Heart right ventricle (tissue), 16 donors: ENCODE measurements around the gene ERGIC3. TPM values are rescaled to one million over a fixed set of nuclear protein-coding genes. Genes with fewer than 3 reads are reported as not detected.
A peak's percentile ranks its signal among the peaks of the same experiment; 100 is the strongest.
"Not testable (repeated sequence)": the region's sequence is repeated elsewhere in the genome, so short reads cannot be mapped to it uniquely, and the experiment has no call there.

Source experiments
- ATAC-seq, 8 donors: fragments of 200-7000 bp; cut with Tn5 transposase; one replicate each; pipeline ENCODE4 v1.9.1; 2020; ENCODE audit warnings: mild to moderate bottlenecking in 8 of 8, moderate library complexity in 8 of 8, moderate number of reproducible peaks in 1 of 8
- DNase-seq, 2 donors: peaks; one replicate each; pipeline ENCODE4 v3.0.0-alpha.2; 2020
- H3K27ac ChIP-seq, 10 donors: fragments of 200-600 bp; sonication (generic) in 2 of 10; one replicate each; pipeline versions ENCODE4 v1.5.0 to v1.8.0; 2020 to 2022; ENCODE audit warnings: mild to moderate bottlenecking in 3 of 10
- H3K27me3 ChIP-seq, 7 donors: fragments of 200-600 bp; one replicate each; pipeline ENCODE4 v1.8.0; 2021 to 2022; ENCODE audit warnings: mild to moderate bottlenecking in 2 of 7
- H3K36me3 ChIP-seq, 9 donors: fragments of 200-600 bp; sonication (generic) in 1 of 9; one replicate each; pipeline versions ENCODE4 v1.5.0 to v1.8.0; 2020 to 2022; ENCODE audit warnings: mild to moderate bottlenecking in 2 of 9
- H3K4me1 ChIP-seq, 9 donors: fragments of 200-600 bp; sonication (generic) in 1 of 9; one replicate each; pipeline versions ENCODE4 v1.5.0 to v1.8.0; 2020 to 2022; ENCODE audit warnings: mild to moderate bottlenecking in 4 of 9
- H3K4me3 ChIP-seq, 10 donors: fragments of 200-600 bp; sonication (generic) in 2 of 10; one replicate each; pipeline versions ENCODE4 v1.5.0 to v1.8.0; 2020 to 2022; ENCODE audit warnings: mild to moderate bottlenecking in 7 of 10, moderate library complexity in 2 of 10
- H3K9me3 ChIP-seq, 11 donors: fragments of 200-600 bp in 10 of 11; sonication (generic) in 2 of 11; one replicate each; pipeline versions ENCODE4 v1.5.0 to v1.8.0; 2013 to 2022; ENCODE audit warnings: mild to moderate bottlenecking in 2 of 11, control low read depth in 1 of 11, moderate library complexity in 1 of 11
- WGBS, 2 donors: extraction: QIAGEN DNeasy Blood & Tissue Kit; methylation state at CpG; one replicate each; pipeline ENCODE4 v1.1.7; 2013; ENCODE audit warnings: inconsistent platforms in 1 of 2; 5-methylcytosine and 5-hydroxymethylcytosine counted together
- intact Hi-C, 10 donors: fragments of 100-400 bp; cut with DNase I; formaldehyde crosslinking; loops; one replicate each; pipeline versions ENCODE4 v1.11.1 to v1.14.2; 2022
- polyA plus RNA-seq, 2 donors: library from polyadenylated mRNA; stranded (reverse); fragments of 200-250 nt; gene quantifications; one replicate each; pipeline ENCODE4 v1.2.3, GENCODE V29; 2013
- total RNA-seq, 10 donors: library from RNA; stranded (reverse); fragmentation: NEBNext Ultra II Directional in 3 of 10; extraction: Animal tissue kit (Norgen Biotek cat#: 25700) in 3 of 10; gene quantifications; one replicate each; pipeline versions ENCODE4 v1.2.1 to v1.2.4, GENCODE V29; 2021 to 2023
- TF ChIP-seq, protein P1 (sequence below), 9 donors: fragments of 200-600 bp; sonication (generic) in 2 of 9; IDR thresholded peaks; one replicate each; pipeline versions ENCODE4 v1.5.0 to v1.8.0; 2021 to 2022; ENCODE audit warnings: antibody characterized with exemption in 9 of 9, mild to moderate bottlenecking in 5 of 9, moderate library complexity in 1 of 9
- donor health status: Arrhythmogenic right ventricular cardiomyopathy.
- donor health status: ischemic (EF 13 %, LVEDD 7.1; RV severe dilation, severe dysfunction).
- donor health status: healthy with polysubstance abuse.
- donor health status: DM: no; HTN: yes; CAD: no.
- donor health status: DM: no; HTN: no; CAD: no.
- donor health status: ischemic (EF 25% LVEDD 6.9; RV normal size, moderate dysfunction).
- donor health status: ischemic (EF 25% LVEDD 5.7; RV mildly dilated, moderate dysfunction).
- donor health status: healthy.
- donor health status: DM: yes; HTN: yes; CAD: no.
- donor health status: Ischemic cardiomyopathy.
- donor health status: ischemic (EF 35%, LVEDD 5.7; RV mildly dilated, moderate dysfunction).
- donor health status: nonischemic (EF 11% LVEDD 7.7; RV severe dilation, severe dysfunction).
- donor health status: DM: yes; HTN: yes; CAD: no.
- donor health status: PGD.
- donor health status: ischemic (EF 29% LVEDD 5.4; RV normal size, mild dysfunction).
- donor health status: nonischemic (EF 23%, LVEDD 6.1; RV moderate dilation, normal function).

ERGIC3 gene
- total and polyA plus RNA-seq, 12 donors: 40.9 to 143 (median 103) TPM

DNA sequence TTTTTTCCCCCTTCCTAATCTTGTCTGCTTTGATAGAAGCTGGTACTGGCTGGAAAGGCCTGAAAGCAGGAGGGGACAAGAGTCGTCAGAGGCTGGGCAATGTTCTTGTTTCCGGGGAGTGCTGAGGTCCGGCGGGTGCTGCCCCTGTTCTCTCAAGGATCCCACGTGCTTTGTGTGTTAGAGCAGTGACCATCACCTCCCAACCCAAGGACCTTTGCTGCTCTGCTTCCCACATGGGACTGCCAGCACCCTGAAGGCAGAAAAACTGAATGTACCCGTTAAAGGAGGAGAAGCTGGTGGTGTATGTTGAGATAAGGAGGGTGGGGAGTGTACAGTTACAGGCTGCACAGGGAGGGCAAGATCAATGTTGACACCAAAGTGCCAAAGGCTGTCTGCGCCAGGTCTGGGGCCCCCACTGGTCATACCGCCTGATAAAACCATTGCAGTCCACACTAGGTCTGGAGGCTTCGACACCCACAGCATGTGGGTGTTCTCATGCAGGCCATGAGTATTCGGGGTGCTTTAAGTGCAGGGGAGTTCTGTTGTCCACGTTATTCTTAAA, 27.4 kb upstream of the ERGIC3 start:
- DNase-seq (no peak), ATAC-seq (no peak)
- H3K4me1 ChIP-seq: peaks cover 0 to 8% (median 0%) of the 10 kb centered on the region in 9 donors
- H3K27me3 ChIP-seq: no peaks in the 10 kb centered on the region
- no peak overlapping the region for H3K27ac ChIP-seq
- H3K9me3 ChIP-seq: no peaks in the 10 kb centered on the region
- no peak overlapping the region for H3K4me3 ChIP-seq
- WGBS, 2 donors: 75 to 78% methylated on average over 11 of the region's 11 CpGs
- TF ChIP-seq, protein P1, sequence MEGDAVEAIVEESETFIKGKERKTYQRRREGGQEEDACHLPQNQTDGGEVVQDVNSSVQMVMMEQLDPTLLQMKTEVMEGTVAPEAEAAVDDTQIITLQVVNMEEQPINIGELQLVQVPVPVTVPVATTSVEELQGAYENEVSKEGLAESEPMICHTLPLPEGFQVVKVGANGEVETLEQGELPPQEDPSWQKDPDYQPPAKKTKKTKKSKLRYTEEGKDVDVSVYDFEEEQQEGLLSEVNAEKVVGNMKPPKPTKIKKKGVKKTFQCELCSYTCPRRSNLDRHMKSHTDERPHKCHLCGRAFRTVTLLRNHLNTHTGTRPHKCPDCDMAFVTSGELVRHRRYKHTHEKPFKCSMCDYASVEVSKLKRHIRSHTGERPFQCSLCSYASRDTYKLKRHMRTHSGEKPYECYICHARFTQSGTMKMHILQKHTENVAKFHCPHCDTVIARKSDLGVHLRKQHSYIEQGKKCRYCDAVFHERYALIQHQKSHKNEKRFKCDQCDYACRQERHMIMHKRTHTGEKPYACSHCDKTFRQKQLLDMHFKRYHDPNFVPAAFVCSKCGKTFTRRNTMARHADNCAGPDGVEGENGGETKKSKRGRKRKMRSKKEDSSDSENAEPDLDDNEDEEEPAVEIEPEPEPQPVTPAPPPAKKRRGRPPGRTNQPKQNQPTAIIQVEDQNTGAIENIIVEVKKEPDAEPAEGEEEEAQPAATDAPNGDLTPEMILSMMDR (IDR thresholded peaks at IDR 0.05): no peak
- intact Hi-C loops: loop anchor here in 3 of 10 donors (5.0 to 10.0 kb wide), 2 partner anchors 183 to 370 kb away; partner anchors contain the start of genes NFS1 (in 1 of the 3) and ROMO1 (in 1 of the 3)
- peaks cover 0 to 48% (median 13%) of the 10 kb centered on the region in 9 donors for H3K36me3 ChIP-seq

DNA sequence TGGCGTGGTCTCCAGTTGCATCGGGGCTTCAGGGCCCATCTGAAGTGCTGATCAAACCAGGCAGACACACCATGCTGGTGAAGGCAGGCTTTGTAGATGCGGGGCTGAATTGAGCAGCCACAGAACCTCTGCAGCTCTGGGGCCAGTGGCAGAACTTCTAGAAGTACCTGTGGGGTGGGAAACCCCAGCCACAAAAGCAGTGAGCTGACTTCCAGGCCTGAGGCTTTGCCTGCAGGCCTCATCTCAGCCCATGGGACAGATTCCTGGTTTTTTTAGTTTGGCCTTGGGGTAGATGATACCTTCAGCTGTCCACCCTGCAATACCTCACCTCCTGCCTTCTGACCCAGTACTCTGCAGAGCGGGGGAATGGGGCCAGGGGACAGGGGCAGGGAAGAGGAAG, 26.5 kb upstream of the ERGIC3 start:
- H3K27ac ChIP-seq: no peak overlapping the region
- no peaks in the 10 kb centered on the region for H3K9me3 ChIP-seq
- H3K4me1 ChIP-seq: peaks cover 0 to 8% (median 0%) of the 10 kb centered on the region in 9 donors
- TF ChIP-seq, protein P1 (IDR thresholded peaks at IDR 0.05): no peak
- H3K4me3 ChIP-seq: no peak overlapping the region
- 97% methylated on average over 4 of the region's 4 CpGs for WGBS, 2 donors
- no peaks in the 10 kb centered on the region for H3K27me3 ChIP-seq
- intact Hi-C loops: loop anchor here in 2 of 10 donors (10.0 kb wide), 1 partner anchor 369 kb away; no protein-coding TSS in a partner anchor
- no peak for DNase-seq
- peaks cover 0 to 39% (median 8%) of the 10 kb centered on the region in 9 donors for H3K36me3 ChIP-seq
- ATAC-seq: no peak

DNA sequence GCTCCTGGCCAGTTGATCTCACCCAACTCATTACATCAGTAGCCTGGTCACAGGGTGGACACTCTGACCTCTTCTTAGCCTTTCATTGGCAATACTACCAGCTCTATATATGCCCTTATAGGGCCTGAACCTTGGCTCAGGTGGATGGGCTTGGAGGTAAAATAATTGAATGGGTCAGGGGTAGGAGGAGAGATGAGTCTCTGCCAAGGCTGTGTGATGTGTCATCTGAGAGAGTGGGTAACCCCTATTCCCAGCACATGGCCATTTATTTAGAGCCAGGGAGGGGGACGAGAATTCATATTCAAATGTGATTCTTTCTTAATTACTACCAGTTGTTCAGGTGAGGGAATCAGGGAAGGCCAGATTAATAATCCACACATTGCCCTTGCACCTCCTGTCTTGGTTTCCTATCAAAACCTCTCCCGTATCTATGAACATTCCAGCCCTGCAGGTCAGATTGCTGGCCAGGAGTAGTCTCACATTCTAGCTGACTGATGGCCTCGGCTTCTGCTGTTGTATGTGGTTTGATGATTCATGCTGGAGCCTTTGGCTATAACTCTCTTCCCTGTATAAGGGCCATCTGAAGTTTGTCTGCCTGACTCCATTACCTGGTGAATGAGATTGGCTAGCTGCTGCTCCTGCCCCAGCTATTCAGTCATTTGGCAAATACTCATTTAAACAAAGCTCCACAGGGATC, 25.8 kb upstream of the ERGIC3 start:
- no peaks in the 10 kb centered on the region for H3K27me3 ChIP-seq
- WGBS, 2 donors: 65 to 71% methylated on average over 3 of the region's 3 CpGs
- intact Hi-C loops: loop anchor here in 2 of 10 donors (10.0 kb wide), 1 partner anchor 369 kb away; no protein-coding TSS in a partner anchor
- H3K4me1 ChIP-seq: peaks cover 0 to 8% (median 0%) of the 10 kb centered on the region in 9 donors
- H3K36me3 ChIP-seq: peaks cover 0 to 31% (median 5%) of the 10 kb centered on the region in 9 donors
- ATAC-seq: peak in 2 of 8 donors; percentile 54 to 58
- TF ChIP-seq, protein P1 (IDR thresholded peaks at IDR 0.05): no peak
- no peak for DNase-seq
- H3K4me3 ChIP-seq: no peak overlapping the region
- no peak overlapping the region for H3K27ac ChIP-seq
- no peaks in the 10 kb centered on the region for H3K9me3 ChIP-seq

DNA sequence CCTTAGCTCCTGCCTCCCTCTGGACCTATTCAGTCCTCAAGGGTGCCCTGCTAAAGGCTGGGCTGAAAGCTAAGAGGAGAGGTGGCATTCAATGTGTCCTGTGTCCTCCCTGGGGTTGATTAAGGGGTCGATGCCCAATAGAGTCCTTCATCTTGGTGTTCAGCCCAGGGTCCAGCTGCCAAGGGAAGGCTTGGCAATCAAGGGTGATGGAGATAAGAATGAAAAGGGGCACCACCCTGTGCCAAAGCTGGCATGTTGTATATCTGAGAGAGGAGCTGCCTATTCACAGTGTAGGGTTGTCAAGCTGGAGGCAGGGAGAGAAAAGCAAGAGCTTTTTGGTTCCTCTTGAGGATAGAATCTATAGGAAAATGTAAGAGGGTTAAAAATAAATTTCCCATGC, 24.8 kb upstream of the ERGIC3 start:
- WGBS, 2 donors: 42 to 63% methylated on average over 1 of the region's 1 CpG
- Histone ChIP-seq H3K9me3 (no peaks in the 10 kb centered on the region), H3K27ac (no peak overlapping the region), H3K4me1 (peaks cover 0 to 8% (median 0%) of the 10 kb centered on the region in 9 donors), H3K4me3 (no peak overlapping the region), H3K27me3 (no peaks in the 10 kb centered on the region), H3K36me3 (peaks cover 0 to 21% (median 0%) of the 10 kb centered on the region in 9 donors)
- peak; percentile 25 to 36 for DNase-seq
- ATAC-seq: peak in 7 of 8 donors; percentile 40 to 86 (median 73)
- intact Hi-C loops: loop anchor here in 2 of 10 donors (10.0 kb wide), 1 partner anchor 368 kb away; no protein-coding TSS in a partner anchor
- TF ChIP-seq, protein P1 (IDR thresholded peaks at IDR 0.05): no peak

GRCh38 chr20:35517767-35518166, 24.1 kb upstream of the ERGIC3 start:
- not testable (repeated sequence) for H3K27me3 ChIP-seq, ATAC-seq, H3K9me3 ChIP-seq, H3K27ac ChIP-seq, DNase-seq, H3K4me1 ChIP-seq, H3K4me3 ChIP-seq
- 93 to 94% methylated on average over 5 of the region's 5 CpGs for WGBS, 2 donors
- H3K36me3 ChIP-seq: peaks cover 0 to 15% (median 0%) of the 10 kb centered on the region in 9 donors
- intact Hi-C loops: loop anchor here in 2 of 10 donors (10.0 kb wide), 1 partner anchor 367 kb away; no protein-coding TSS in a partner anchor
